Gastrocnemius medialis (tissue), 4 donors: ENCODE measurements around the gene TRIM71. TPM values are rescaled to one million over a fixed set of nuclear protein-coding genes. Genes with fewer than 3 reads are reported as not detected.

ENCODE experiments used
- ATAC-seq, 2 donors: fragments of 150-250 bp; one replicate each; pipeline ENCODE4 v1.9.1; 2016
- DNase-seq, 2 donors: peaks; one replicate each; pipeline ENCODE4 v3.0.0-alpha.2; 2019
- H3K27ac ChIP-seq, 4 donors: fragments of 200-600 bp; sonication (generic); 1 replicate in 1 of 4; 2 replicates in 3 of 4; pipeline ENCODE4 v1.5.1; 2016 to 2018; ENCODE audit warnings: mild to moderate bottlenecking in 2 of 4, moderate library complexity in 1 of 4
- H3K27me3 ChIP-seq, 3 donors: fragments of 200-600 bp; sonication (generic) in 2 of 3; 1 replicate in 1 of 3; 2 replicates in 2 of 3; pipeline versions ENCODE4 v1.5.1 to v1.6.0; 2016 to 2019; ENCODE audit warnings: mild to moderate bottlenecking in 1 of 3, moderate library complexity in 1 of 3
- H3K36me3 ChIP-seq, 2 donors: fragments of 200-600 bp; sonication (generic) in 1 of 2; one replicate each; pipeline ENCODE4 v1.5.1; 2017 to 2018
- H3K4me1 ChIP-seq, 2 donors: fragments of 200-600 bp; sonication (generic) in 1 of 2; one replicate each; pipeline ENCODE4 v1.5.1; 2016 to 2017; ENCODE audit warnings: mild to moderate bottlenecking in 2 of 2
- H3K4me3 ChIP-seq, 4 donors: fragments of 200-600 bp; sonication (generic) in 3 of 4; 1 replicate in 1 of 4; 2 replicates in 3 of 4; pipeline ENCODE4 v1.5.1; 2016 to 2019; ENCODE audit warnings: mild to moderate bottlenecking in 2 of 4
- H3K9me3 ChIP-seq, 3 donors: fragments of 200-600 bp; sonication (generic) in 2 of 3; 1 replicate in 1 of 3; 2 replicates in 2 of 3; pipeline ENCODE4 v1.5.1; 2016 to 2019
- POLR2A ChIP-seq, 2 donors: fragments of 450-650 bp; IDR thresholded peaks; one replicate each; pipeline ENCODE4 v1.6.1; 2017; ENCODE audit warnings: antibody characterized with exemption in 2 of 2, mild to moderate bottlenecking in 2 of 2, moderate library complexity in 2 of 2
- in situ Hi-C, 4 donors: fragments of 200-750 bp; cut with MboI; loops; one replicate each; pipeline versions ENCODE4 v1.15.0 to v1.8.0; 2017; ENCODE audit warnings: low sequenced_read_pairs in 4 of 4
- intact Hi-C: fragments of 100-400 bp; cut with DNase I; formaldehyde crosslinking; loops from one replicate; pipeline ENCODE4 v1.15.1; 2023; ENCODE audit warnings: low total_unique reads
- total RNA-seq, 4 donors: library from RNA; depleted of rRNA; stranded (reverse); fragments of >200 nt; gene quantifications; one replicate each; pipeline versions ENCODE4 v1.1.0 to v1.2.3, GENCODE V29; 2016
- TF ChIP-seq, protein P1 (sequence below), 5 experiments: fragments of 450-650 bp in 3 of 5; fragments of 200-600 bp in 2 of 5; sonication (generic) in 2 of 5; IDR thresholded peaks in 4 of 5; conservative IDR thresholded peaks in 1 of 5; 1 replicate in 4 of 5; 2 replicates in 1 of 5; pipeline ENCODE4 v1.5.1; 2016 to 2019; ENCODE audit warnings: antibody characterized with exemption in 5 of 5, mild to moderate bottlenecking in 3 of 5, moderate library complexity in 3 of 5

Gene TRIM71
- total RNA-seq, 4 donors from 2014 or later, result not detected

DNA sequence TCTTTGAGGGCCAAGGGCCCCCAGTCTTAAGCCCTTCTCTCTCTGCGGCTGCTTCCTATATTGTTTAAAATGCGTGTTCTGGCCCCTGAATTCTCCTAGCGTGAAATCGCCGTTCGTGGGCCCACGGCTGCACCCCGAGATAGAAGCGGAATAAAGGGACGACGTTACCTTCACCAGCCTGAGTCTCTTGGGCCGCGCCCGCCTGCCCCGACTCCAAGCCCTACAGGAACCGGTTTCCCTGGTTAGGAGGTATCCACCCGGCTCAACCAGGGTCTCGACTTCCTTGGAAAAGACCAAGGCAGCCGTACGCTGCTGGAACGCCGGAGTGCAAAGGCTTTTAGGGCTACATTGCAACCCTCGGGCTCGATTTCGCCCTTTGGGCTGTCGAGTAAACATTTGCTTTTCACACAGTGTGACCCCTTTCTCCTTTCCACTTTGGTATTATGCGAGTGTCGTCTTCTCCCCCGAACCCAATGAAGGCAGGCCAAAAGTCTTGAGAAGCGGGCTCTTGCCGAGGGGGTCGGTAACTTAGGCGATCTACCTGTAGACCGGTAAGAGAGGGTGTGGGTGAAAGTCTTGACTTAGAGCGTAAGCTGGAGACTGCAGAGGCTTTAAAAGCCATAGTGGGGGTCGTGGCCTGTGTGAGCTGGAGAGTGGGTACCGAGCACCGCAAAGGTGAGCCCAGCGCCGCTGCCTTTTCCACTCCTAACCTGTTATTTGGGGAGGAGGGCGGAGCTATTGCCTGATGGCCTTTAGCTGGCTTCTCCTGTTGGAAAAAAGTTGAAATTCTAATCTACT, 2.0 kb downstream of the TRIM71 start:
- ATAC-seq (no peak), DNase-seq (no peak)
- TF ChIP-seq, protein P1, sequence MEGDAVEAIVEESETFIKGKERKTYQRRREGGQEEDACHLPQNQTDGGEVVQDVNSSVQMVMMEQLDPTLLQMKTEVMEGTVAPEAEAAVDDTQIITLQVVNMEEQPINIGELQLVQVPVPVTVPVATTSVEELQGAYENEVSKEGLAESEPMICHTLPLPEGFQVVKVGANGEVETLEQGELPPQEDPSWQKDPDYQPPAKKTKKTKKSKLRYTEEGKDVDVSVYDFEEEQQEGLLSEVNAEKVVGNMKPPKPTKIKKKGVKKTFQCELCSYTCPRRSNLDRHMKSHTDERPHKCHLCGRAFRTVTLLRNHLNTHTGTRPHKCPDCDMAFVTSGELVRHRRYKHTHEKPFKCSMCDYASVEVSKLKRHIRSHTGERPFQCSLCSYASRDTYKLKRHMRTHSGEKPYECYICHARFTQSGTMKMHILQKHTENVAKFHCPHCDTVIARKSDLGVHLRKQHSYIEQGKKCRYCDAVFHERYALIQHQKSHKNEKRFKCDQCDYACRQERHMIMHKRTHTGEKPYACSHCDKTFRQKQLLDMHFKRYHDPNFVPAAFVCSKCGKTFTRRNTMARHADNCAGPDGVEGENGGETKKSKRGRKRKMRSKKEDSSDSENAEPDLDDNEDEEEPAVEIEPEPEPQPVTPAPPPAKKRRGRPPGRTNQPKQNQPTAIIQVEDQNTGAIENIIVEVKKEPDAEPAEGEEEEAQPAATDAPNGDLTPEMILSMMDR (IDR thresholded peaks at IDR 0.05 in 4 of 5, conservative IDR thresholded peaks at IDR 0.05 in 1 of 5), result no peak
- no peak for TF ChIP-seq POLR2A (IDR thresholded peaks at IDR 0.05)
- intact Hi-C loops (no loop called here), in situ Hi-C loops (no loop called here)
- Histone ChIP-seq H3K36me3 (no peaks in the 10 kb centered on the region), H3K27me3 (peaks cover 61 to 80% (median 79%) of the 10 kb centered on the region in 3 donors), H3K4me1 (peaks cover 0 to 10% of the 10 kb centered on the region in 2 donors), H3K27ac (no peak overlapping the region), H3K4me3 (no peak overlapping the region), H3K9me3 (no peaks in the 10 kb centered on the region)

DNA sequence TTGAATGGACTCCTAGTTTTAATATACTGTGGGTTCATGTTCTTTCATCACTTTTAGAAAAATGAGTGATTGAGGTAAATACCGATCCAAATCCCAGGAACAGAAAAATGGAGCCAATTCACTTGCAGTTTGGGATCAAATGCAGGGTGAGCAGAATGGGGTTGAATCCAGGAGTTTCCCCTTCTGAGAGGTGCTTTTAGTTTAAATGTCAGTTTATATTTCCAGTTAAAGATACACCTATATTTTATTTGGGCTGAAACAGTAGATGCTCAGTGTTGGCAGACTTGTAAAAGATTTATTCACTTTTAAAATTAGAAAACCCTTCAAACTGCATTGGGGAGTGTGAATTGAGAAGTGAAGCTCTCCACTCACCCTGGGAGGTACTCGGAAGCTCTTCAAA, 2.6 kb downstream of the TRIM71 start:
- no peaks in the 10 kb centered on the region for H3K9me3 ChIP-seq
- peaks cover 0 to 10% of the 10 kb centered on the region in 2 donors for H3K4me1 ChIP-seq
- no peak for ATAC-seq
- H3K27ac ChIP-seq, result no peak overlapping the region
- TF ChIP-seq, protein P1 (IDR thresholded peaks at IDR 0.05 in 4 of 5, conservative IDR thresholded peaks at IDR 0.05 in 1 of 5), result no peak
- TF ChIP-seq POLR2A (IDR thresholded peaks at IDR 0.05), result no peak
- H3K36me3 ChIP-seq, result no peaks in the 10 kb centered on the region
- peaks cover 64 to 82% (median 80%) of the 10 kb centered on the region in 3 donors for H3K27me3 ChIP-seq
- no peak for DNase-seq
- in situ Hi-C loops (no loop called here), intact Hi-C loops (no loop called here)
- no peak overlapping the region for H3K4me3 ChIP-seq

DNA sequence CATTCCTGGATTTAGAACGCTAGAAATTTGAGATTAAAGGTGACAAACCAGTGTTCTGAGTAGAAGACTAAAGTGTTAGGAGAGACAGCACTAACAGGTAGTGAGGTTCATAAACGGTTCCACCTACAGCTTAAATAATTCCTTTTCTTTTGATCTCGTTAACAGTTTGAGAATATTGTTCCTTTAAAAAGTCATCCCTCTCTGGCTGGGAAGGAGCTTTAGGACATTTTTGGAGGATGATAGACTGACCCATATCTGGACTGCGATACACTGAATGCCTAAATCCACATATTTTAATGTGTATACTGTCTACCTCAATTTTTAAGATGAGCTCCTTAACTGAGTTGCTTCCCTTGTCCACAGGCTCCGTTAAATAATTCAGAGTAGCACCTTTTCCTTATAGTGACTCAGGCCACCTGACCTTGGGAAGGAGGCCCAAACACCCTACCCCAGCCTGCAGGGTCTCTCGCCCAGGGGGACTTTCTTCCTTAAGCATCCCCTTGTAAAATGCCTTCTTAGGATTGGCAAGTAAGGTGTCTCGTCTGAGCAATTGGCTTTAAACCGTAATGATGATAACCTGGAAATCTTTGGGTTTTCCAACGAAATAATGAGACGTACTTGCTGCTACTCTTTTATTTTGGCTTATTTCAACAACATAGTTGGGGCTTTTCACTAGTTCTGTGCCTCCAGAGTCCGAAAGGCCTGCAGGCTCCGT, 3.3 kb downstream of the TRIM71 start:
- DNase-seq (no peak), ATAC-seq (no peak)
- Histone ChIP-seq H3K4me1 (peaks cover 0 to 10% of the 10 kb centered on the region in 2 donors), H3K27me3 (peaks cover 64 to 77% (median 75%) of the 10 kb centered on the region in 3 donors), H3K9me3 (no peaks in the 10 kb centered on the region), H3K36me3 (no peaks in the 10 kb centered on the region), H3K27ac (no peak overlapping the region), H3K4me3 (peak overlapping the region in 1 of 4 donors; percentile 19)
- intact Hi-C loops, result no loop called here
- no peak for TF ChIP-seq POLR2A (IDR thresholded peaks at IDR 0.05)
- TF ChIP-seq, protein P1 (IDR thresholded peaks at IDR 0.05 in 4 of 5, conservative IDR thresholded peaks at IDR 0.05 in 1 of 5), result no peak
- in situ Hi-C loops, result no loop called here

DNA sequence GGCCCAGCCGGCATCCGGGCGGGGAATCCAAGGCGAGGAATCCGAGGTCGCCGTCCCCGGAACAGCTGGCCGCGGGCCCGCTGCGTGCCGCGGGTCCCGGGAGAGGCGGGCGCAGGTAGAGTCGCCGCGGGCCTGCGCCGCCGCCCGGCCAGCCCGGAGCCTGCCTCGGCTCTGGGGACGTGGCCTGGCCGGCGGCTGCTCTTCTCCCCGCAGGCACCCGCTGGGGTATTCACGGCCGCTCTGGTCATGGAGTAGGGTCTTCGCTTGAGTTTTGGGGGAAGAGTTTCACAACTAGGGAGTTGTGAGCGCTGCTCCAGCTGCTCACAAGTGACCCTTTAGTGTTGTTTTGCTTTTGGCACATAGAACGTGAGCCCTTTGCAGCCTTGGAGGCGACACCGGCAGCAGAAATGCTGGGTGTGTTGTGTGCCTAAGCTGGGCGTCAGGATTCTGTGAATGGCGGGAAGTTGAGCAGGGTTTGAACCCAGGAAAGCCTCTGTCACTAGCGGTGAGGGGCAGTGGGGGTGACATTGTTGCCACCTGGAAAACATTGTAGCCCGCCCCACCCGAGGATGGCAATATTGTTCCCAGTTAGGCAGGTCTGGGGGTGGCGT, 4.0 kb downstream of the TRIM71 start:
- no peak for TF ChIP-seq POLR2A (IDR thresholded peaks at IDR 0.05)
- TF ChIP-seq, protein P1 (IDR thresholded peaks at IDR 0.05 in 4 of 5, conservative IDR thresholded peaks at IDR 0.05 in 1 of 5), result no peak
- Histone ChIP-seq H3K4me1 (peaks cover 0 to 6% of the 10 kb centered on the region in 2 donors), H3K27ac (no peak overlapping the region), H3K27me3 (peaks cover 58 to 71% (median 70%) of the 10 kb centered on the region in 3 donors), H3K36me3 (no peaks in the 10 kb centered on the region), H3K9me3 (no peaks in the 10 kb centered on the region), H3K4me3 (peak overlapping the region in 1 of 4 donors; percentile 19)
- in situ Hi-C loops (no loop called here), intact Hi-C loops (no loop called here)
- ATAC-seq (no peak), DNase-seq (no peak)
